RWPE1 (cell line): ENCODE results near the gene ZFP36L2.
"Not testable (repeated sequence)": the region's sequence is repeated elsewhere in the genome, so short reads cannot be mapped to it uniquely, and the experiment has no call there.

Source experiments
- CTCF ChIA-PET: fragments of 350-600 bp; sonication (Branson Sonifier 250); formaldehyde crosslinking; extraction: SDS; loops from one replicate; lab custom pipeline; 2021; lab: Yijun Ruan, JAX
- POLR2A ChIA-PET: fragments of 400-600 bp; formaldehyde crosslinking; extraction: SDS; loops from one replicate; lab custom pipeline; 2020; ENCODE audit warnings: antibody characterized with exemption; ENCODE audit not compliant: low non-redundant PET; lab: Yijun Ruan, JAX
- DNase-seq: peaks from one replicate; pipeline ENCODE4 v3.0.0; 2012; ENCODE audit warnings: low spot score
- H3K27ac ChIP-seq: fragments of 450-650 bp; 2 replicates; pipeline ENCODE4 v1.5.1; 2017
- TF ChIP-seq, protein P1 (sequence below): fragments of 450-650 bp; conservative IDR thresholded peaks from 2 replicates; pipeline ENCODE4 v1.5.1; 2017; ENCODE audit warnings: low read depth, mild to moderate bottlenecking

The ZFP36L2 gene

DNA sequence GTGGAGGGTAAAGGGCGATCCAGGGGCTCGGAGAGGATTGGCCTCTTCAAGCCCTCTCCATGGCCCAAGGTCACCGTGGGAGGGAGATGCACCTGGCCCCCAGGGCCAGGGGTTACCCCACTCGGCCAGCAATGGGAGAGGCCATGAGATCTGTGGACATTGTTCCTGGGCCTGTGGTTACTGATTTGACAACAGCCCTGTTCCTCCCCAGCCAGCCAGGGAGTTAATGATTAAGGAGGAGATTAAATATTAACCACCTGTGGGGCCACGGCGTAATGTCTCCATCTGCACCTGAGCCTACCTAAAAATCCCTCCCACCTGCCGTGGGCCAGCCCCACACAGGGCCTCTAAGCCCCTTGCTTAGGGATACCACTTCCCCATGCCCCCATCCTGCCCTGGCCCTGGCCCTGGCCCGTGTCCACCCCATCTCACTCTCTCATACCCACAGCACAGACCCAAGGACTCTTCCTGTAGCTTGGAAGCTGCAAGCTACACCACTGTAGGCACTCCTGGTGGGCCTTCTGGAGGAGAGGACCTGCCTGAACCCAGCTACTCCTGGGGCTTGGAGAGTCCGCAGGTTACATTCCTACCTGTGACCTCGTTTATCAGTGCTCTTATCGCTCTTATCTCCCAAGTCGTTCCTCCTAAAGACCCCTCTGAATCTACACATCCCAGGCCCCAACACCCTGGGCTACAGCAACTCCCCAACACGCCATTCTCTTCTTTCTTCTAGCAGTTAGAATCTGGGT, 32.1 kb downstream of the ZFP36L2 start:
- TF ChIP-seq, protein P1, sequence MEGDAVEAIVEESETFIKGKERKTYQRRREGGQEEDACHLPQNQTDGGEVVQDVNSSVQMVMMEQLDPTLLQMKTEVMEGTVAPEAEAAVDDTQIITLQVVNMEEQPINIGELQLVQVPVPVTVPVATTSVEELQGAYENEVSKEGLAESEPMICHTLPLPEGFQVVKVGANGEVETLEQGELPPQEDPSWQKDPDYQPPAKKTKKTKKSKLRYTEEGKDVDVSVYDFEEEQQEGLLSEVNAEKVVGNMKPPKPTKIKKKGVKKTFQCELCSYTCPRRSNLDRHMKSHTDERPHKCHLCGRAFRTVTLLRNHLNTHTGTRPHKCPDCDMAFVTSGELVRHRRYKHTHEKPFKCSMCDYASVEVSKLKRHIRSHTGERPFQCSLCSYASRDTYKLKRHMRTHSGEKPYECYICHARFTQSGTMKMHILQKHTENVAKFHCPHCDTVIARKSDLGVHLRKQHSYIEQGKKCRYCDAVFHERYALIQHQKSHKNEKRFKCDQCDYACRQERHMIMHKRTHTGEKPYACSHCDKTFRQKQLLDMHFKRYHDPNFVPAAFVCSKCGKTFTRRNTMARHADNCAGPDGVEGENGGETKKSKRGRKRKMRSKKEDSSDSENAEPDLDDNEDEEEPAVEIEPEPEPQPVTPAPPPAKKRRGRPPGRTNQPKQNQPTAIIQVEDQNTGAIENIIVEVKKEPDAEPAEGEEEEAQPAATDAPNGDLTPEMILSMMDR = no peak
- DNase-seq = no peak
- H3K27ac ChIP-seq = peak overlapping the region; percentile 42
- ChIA-PET CTCF (interaction anchor here (1.0 kb wide), 1 partner anchor 207 kb away, joined by 3 read pairs; no protein-coding TSS in a partner anchor), POLR2A (no interaction called here)

DNA sequence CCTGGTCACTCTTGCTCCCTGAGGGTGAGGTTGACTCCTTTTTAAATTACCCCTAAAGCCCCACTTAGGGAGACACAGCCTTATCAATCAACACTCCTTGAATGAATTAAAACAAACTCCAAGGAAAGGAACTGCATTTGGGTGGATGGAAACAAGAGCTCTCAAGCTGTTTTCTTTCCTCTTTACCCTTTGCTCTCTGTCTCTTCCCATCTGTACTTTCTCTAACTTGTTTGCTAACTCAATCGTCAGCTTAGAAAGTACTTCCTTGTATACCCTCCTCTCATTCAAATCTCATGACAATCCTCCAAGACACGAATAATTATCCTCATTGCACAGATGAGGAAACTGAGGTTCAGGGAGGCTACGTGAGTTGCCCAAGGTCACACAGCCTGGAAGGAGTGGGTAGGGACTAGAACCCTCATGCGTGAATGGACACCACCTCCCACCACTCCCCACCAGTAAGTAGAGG, 32.7 kb downstream of the ZFP36L2 start:
- DNase-seq = no peak
- POLR2A ChIA-PET = no interaction called here
- CTCF ChIA-PET = interaction anchor here (1.0 kb wide), 1 partner anchor 206 kb away, joined by 3 read pairs; no protein-coding TSS in a partner anchor
- TF ChIP-seq, protein P1 = no peak
- peak overlapping the region; percentile 27 for H3K27ac ChIP-seq

DNA sequence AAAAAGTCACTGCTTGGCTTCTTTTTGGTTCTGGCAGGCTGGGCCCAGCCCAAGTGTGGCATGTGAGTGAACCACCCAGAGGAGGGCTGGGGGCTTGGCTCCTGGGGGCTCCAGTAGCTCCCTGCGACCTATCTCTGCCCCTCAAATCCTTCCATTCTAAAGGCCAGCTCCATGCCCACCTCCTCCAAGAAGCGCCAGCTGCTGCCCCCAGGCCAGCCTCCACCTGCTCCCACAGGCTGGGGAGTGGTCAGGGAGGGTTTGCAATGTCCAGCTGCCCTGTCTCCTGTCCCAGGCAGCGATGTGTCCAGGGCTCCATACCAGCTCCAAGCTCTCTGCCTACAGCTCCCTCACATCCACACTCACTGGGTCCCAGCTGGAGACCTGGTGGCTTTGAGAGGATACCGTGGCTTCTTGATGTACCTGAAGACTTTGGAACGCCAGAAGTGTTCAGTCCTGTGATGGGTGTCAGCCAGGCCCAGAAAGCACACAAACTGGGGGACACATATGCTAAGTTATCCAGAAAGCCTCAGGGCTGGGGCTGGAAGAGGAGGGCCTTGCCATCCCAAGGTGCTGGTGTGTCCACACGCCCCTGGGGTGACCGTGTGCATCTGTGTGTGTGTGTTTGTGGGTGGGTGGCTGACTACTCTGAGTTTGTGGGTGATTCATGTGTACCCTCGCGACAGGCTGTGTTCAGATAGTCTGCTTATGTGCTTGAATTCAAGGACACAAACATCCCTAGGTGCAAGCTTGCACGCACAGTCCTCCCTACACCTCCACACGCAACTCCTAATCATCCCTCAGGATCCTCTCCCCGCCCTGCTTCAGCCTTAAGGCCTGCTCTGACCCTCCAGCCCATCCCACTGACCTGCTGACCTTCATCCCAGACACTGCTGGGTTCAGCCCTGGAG, 33.4 kb downstream of the ZFP36L2 start:
- POLR2A ChIA-PET = interaction anchor here (0.6 kb wide), 1 partner anchor 35 kb away, joined by 3 read pairs; no protein-coding TSS in a partner anchor

DNA sequence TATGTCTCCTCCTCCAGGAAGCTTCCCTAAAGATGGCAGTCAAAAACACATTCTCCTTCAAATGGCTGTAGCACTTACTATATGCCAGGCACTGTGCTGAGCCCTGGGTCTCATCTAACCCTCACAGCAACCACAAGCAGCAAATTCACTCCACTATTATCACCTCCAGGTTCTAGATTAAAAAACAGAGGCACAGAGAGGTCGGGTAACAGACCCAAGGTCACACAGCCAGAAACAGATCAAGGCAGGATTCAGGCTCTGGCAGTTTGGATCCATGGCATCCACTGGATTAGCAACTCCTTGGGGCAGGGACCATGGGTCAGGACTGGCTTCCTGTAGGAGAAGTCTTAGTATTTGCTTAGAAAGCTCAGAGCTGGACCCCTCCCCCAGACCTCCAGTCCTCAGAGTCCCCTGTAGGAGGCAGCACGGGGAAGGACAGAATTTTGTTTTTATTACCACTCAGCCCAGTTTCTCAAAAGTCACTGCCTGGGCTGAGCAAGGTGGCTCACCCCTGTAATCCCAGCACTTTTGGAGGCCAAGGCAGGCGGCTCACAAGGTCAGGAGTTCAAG, 34.4 kb downstream of the ZFP36L2 start:
- peak overlapping the region; percentile 35; the same call in 1 of the 2 replicates for H3K27ac ChIP-seq
- DNase-seq = no peak
- TF ChIP-seq, protein P1 = no peak
- ChIA-PET CTCF (interaction anchor here (0.6 to 1.0 kb wide), 2 partner anchors 22 to 217 kb away, joined by 4 read pairs; no protein-coding TSS in a partner anchor), POLR2A (no interaction called here)

More for the DNA sequence above, 33.4 kb downstream of the ZFP36L2 start:
- CTCF ChIA-PET = interaction anchor here (1.0 kb wide), 1 partner anchor 206 kb away, joined by 3 read pairs; no protein-coding TSS in a partner anchor
- DNase-seq = no peak
- TF ChIP-seq, protein P1 = no peak
- H3K27ac ChIP-seq = peak overlapping the region; percentile 27

DNA sequence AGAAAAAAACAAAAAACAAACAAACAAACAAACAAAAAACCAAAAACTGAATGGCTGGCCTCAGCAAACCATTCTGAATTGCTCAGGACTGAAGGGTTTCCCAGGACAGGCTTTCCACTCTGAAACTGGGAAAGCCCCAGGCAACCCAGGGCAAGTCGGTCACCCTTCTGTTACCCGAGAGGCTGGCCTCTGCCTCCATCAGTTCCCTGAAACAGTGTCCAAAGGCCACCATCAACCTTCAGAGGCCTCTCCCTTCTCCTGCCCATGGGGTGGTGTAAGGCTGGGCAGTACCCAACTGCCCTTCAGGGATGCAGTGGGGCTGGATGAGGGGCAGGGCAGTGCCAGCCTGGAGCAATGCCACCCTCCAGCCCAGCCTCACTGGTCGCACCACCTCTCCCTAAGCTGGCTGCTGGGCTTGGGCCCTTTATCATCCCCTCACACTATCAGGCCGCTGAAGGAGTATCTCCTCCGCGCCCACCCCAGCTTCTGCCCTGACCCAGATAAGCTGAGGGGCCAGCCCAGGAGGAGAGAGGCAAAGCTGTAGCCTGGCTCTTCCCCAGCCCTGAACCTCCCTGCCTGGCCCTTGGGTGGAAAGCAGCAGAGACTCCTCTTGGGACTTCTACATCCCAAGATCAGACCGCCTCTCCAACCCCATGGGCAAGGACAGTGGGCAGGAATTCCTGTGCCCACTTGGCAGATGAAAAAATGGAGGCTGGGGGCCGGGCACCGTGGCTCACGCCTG, 35.9 kb downstream of the ZFP36L2 start:
- ChIA-PET CTCF (interaction anchor here (0.7 kb wide), 1 partner anchor 106 kb away, joined by 6 read pairs; no protein-coding TSS in a partner anchor), POLR2A (no interaction called here)
- peak overlapping the region; percentile 31 for H3K27ac ChIP-seq
- TF ChIP-seq, protein P1 = no peak
- no peak for DNase-seq

DNA sequence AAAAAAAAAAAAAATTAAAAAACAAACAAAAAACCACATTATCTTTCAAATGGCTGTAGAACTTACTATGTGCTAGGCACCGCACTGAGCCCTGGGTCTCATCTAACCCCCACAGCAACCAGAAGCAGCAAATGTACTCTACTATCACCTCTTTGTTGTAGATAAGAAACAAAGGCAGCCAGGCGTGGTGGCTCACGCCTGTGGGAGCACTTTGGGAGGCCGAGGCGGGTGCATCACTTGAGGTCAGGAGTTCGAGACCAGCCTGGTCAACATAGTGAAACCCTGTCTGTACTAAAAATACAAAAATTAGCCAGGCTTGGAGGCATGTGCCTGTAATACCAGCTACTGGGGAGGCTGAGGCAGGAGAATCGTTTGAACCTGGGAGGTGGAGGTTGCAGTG, 36.5 kb downstream of the ZFP36L2 start:
- DNase-seq, CTCF ChIA-PET, POLR2A ChIA-PET: not testable (repeated sequence)
- peak overlapping the region; percentile 31 for H3K27ac ChIP-seq
